Activated effector memory CD4-positive, alpha-beta T cell treated with Interleukin-2 at 50 U/mL for 16 hours (primary cell): ENCODE results near the gene TMED3.
"Not testable (repeated sequence)": the region's sequence is repeated elsewhere in the genome, so short reads cannot be mapped to it uniquely, and the experiment has no call there.

Experiments used
- DNase-seq: peaks from one replicate; pipeline ENCODE4 v3.0.0-alpha.2; 2020

TMED3 gene

DNA sequence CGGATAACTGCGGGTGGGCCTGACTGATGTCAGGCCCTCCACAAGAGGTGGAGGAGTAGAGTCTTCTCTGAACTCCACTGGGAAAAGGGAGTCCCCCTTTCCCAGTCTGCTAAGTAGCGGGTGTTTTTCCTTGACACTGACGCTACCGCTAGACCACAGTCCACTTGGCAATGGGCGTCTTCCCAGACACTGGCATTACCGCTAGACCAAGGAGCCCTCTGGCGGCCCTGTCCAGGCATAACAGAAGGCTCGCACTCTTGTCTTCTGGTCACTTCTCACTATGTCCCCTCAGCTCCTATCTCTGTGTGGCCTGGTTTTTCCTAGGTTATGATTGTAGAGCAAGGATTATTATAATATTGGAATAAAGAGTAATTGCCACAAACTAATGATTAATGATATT, 9.1 kb downstream of the TMED3 start:
- DNase-seq: not testable (repeated sequence)

GRCh38 chr15:79321876-79322275, 11.0 kb downstream of the TMED3 start:
- DNase-seq: no peak

- no peak for DNase-seq
Observed at GRCh38 chr15:79322306-79322705, 11.4 kb downstream of the TMED3 start.

- DNase-seq: no peak
Observed at GRCh38 chr15:79322945-79323344, 12.0 kb downstream of the TMED3 start.

DNA sequence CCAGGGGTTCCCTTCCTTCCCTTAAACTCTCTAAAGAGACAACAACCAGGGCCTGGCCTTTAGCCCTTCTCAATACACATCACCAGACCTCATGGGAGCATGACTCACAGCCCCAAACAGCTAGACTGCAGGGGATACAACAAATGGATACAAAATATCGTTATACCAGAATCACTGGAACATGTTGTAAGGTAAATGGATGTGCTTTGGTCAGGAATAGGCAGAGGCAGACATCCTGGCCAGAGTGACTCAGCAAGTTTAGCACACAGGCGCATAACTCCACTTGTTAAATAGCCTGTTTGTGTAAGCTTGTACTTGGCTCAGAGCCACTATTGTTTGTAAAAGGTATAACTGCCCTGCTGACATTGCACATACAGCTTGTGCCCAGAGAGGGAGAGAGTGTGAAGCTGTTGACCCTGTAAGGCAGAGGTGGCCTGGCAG, 18.3 kb downstream of the TMED3 start:
- DNase-seq: no peak

GRCh38 chr15:79332824-79333510, 22.1 kb downstream of the TMED3 start:
- DNase-seq: no peak

GRCh38 chr15:79337591-79337990, 26.7 kb downstream of the TMED3 start:
- no peak for DNase-seq

GRCh38 chr15:79339588-79340314, 28.8 kb downstream of the TMED3 start:
- DNase-seq: no peak

- DNase-seq: no peak
Observed at GRCh38 chr15:79340315-79340602, 29.3 kb downstream of the TMED3 start.

DNA sequence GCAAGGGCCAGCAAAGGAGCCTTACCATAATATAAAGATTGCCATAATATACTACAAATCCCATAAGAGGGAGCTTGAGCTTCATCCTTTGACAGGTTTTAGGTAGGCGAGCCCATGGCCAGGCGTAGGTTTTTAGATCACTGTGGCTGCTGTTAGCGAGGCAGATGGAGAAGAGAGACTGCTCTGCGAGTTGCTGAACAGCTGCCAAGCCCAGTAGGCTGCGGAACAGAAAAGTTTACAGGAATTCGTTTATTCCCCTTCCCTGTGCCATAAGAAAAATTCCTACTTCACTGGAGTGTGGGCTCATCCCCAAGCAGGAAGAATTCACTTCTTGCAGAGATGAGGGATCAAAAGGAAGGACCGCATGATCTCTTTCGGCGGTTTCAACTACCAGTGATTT, 30.5 kb downstream of the TMED3 start:
- DNase-seq: no peak

GRCh38 chr15:79349525-79349924, 38.6 kb downstream of the TMED3 start:
- DNase-seq: no peak

DNA sequence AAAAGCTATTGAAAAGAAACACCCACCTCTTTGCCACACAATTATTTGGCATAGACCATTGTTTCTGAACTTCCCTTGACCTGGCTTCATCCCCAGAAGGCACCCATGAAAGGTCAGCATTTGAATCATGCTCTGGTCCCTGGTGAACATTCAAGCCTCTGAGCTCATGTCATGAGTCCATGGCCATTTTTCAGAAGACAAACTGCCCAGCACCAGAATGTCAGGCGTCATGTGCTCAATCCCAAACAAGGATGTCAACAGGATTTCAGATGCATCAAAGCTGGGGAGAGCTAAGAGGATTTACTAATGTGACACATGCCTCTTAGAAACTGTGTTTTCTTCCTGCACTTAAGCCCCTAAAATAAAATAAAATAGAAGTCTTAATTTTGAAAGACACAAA, 41.3 kb downstream of the TMED3 start:
- DNase-seq: no peak

DNA sequence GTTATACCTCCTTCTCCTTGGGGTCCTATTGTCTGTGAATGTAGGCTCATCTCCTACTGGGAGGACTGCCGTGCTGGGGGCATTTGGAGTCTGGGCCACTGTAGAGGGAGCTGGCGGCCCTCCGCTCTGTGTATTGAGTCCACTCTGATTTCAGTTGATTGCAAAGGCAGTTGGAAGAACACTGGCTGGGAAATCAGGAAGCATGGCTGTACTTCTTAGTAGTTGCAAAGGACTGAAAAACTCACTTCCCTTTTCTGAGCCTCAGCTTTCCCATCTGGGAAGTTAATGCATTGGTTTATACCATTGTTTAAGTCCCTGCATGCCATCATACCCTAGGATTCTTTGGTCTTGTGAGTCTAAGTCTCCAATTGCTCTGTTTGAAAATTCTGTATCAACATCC, 46.7 kb downstream of the TMED3 start:
- DNase-seq: no peak

DNA sequence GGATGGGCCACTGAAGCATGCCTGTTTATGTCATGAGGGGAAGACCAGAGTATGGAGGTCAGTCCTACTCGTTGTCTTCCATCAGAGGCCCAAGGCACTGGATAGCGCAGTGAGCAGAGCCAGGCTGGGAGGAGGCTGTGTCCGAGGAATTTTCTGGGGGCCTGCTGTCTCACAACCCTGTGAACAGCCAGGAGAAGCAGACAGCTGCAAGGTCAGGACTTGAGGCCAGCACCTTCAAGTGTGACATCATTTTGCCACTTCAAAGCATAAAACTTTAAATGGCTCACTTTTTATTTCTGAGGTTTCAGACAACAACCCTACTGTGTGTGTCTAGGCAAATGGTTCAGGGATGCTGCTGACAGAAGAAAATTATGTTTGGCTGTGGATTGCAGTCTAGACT, 47.2 kb downstream of the TMED3 start:
- DNase-seq: no peak

DNA sequence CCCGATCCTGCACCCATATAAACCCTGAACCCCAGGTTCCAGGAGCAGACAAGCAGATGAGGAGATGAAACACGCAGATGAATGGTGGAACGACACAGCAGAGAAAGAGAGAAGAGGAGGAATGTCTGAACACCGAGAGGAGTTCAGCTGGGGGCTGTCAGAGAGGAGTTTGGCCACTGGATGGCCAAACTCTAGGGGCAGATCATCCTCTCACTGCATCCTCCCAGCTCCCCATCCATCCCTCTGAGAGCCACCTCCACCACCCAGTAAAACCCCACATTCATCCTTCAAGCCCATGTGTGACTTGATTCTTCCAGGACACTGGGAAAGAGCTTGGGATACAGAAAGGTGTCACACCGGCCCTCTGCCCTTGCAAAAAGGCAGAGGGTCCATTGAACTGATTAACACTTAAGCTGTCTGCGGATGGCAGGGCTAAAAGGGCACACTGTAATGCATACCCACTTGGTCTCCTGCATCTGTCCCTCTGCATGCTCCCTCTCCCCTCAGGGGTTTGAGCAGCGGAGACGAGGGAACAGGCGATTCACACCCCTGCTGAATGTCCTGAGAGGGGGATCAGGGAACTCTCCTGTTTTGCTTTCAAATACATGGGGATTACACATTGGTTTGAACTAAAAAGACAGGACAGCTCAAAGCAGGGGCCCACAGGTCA, 53.8 kb downstream of the TMED3 start:
- no peak for DNase-seq

GRCh38 chr15:79365765-79366164, 54.9 kb downstream of the TMED3 start:
- DNase-seq: no peak

- DNase-seq: no peak
Observed at GRCh38 chr15:79366691-79367090, 55.8 kb downstream of the TMED3 start.

DNA sequence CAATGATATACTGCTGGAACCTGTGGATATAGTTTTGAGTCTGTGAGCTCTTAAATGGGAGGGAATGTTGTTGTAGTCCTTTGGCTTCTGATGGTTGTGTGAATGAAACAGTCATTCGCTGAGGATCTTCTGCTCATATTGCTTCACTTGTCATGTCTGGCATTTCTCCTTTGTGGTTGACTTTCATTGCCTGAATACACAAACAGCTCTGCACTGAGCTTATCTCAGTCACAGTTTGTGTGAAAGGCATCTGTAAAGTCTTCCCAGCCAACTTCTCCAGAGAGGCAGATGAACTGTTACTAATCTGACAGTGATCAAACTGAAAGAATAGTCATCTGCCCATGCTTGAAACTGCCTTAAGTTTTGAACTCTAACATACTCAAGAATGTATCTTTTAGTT, 59.8 kb downstream of the TMED3 start:
- no peak for DNase-seq

DNA sequence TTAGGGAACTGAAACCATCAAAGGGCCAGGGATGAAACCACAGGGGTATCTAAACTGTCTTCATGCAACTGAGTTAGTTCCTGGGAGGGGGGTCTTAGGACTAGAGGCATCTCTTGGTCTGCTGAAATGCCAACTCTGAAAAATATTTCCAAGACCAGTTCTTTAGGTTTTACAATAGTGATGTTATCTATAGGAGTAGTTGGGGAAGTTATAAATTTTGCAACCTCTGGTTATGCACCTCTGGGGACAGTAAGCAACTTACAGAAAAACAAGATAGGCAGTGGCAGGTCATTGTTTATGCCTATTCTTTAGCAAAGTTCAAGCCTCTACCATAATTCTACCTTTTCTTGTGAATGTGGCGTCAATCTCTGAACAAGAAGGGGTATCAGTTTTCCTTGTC, 60.7 kb downstream of the TMED3 start:
- no peak for DNase-seq

DNA sequence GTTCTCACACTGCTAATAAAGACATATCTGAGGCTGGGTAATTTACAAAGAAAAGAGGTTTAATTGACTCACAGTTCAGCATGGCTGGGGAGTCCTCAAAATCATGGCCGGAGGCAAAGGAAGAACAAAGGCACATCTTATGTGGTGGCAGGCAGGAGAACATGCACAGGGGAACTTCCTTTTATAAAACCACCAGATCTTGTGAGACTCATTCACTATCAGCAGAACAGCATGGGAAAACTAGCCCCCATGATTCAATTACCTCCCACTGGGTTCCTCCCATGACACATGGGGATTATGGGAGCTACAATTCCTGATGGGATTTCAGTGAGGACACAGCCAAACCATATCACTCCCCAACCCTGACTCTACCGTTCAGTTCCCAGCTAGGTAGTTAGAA, 61.5 kb downstream of the TMED3 start:
- DNase-seq: no peak
